ENCODE data around the gene STX1B.
"Not testable (repeated sequence)": the region's sequence is repeated elsewhere in the genome, so short reads cannot be mapped to it uniquely, and the experiment has no call there.

STX1B gene

GRCh38 chr16:31011815-31012214 is 1.4 kb upstream of the STX1B start:
- not testable (repeated sequence) for DNase-seq

GRCh38 chr16:31009894-31010584 is 399 bp downstream of the STX1B start:
- no peak for DNase-seq

GRCh38 chr16:31009120-31009519 is 1.3 kb downstream of the STX1B start:
- no peak for DNase-seq

- DNase-seq: no peak
These were observed 1.9 kb downstream of the STX1B start for GRCh38 chr16:31008551-31008950.

- no peak for DNase-seq
These were observed 2.3 kb downstream of the STX1B start for GRCh38 chr16:31008149-31008548.

GRCh38 chr16:31007684-31008083 is 2.8 kb downstream of the STX1B start:
- no peak for DNase-seq

- DNase-seq: no peak
These were observed 3.8 kb downstream of the STX1B start for GRCh38 chr16:31006589-31006988.

GRCh38 chr16:31006086-31006385 is 4.4 kb downstream of the STX1B start:
- DNase-seq: no peak

- DNase-seq: no peak
These were observed 4.9 kb downstream of the STX1B start for GRCh38 chr16:31005350-31006085.

- no peak for DNase-seq
These were observed 5.8 kb downstream of the STX1B start for GRCh38 chr16:31004658-31005057.

- no peak for DNase-seq
These were observed 6.7 kb downstream of the STX1B start for GRCh38 chr16:31003744-31004143.

- DNase-seq: no peak
These were observed 7.5 kb downstream of the STX1B start for GRCh38 chr16:31002862-31003341.

GRCh38 chr16:31002250-31002700 is 8.2 kb downstream of the STX1B start:
- no peak for DNase-seq

GRCh38 chr16:31001507-31002249 is 8.8 kb downstream of the STX1B start:
- no peak for DNase-seq

- no peak for DNase-seq
These were observed 9.6 kb downstream of the STX1B start for GRCh38 chr16:31000671-31001382.

- DNase-seq: no peak
These were observed 11.3 kb downstream of the STX1B start for GRCh38 chr16:30998852-30999761.

GRCh38 chr16:30997725-30998711 is 12.4 kb downstream of the STX1B start:
- no peak for DNase-seq

GRCh38 chr16:30996985-30997724 is 13.3 kb downstream of the STX1B start:
- peak; percentile 88 for DNase-seq

- DNase-seq: no peak
These were observed 14.0 kb downstream of the STX1B start for GRCh38 chr16:30996324-30996984.
